K562 (cell line): Measurements from ENCODE around the gene PREP. TPM values are rescaled to one million over a fixed set of nuclear protein-coding genes. Genes with fewer than 3 reads are reported as not detected.
A peak's percentile ranks its signal among the peaks of the same experiment; 100 is the strongest.

Experiments used
- BCOR ChIP-seq: fragments of 450-650 bp; IDR thresholded peaks from 2 replicates; pipeline ENCODE4 v1.6.1; 2016
- CREM ChIP-seq: IDR thresholded peaks from 2 replicates; pipeline ENCODE4 v1.6.1; 2014; ENCODE audit warnings: antibody characterized with exemption, low read depth
- HDAC1 ChIP-seq, 2 experiments: fragments of 450-650 bp; IDR thresholded peaks; 2 replicates each; pipeline ENCODE4 v1.6.1; 2016 to 2017; ENCODE audit warnings: inconsistent platforms in 1 of 2, mild to moderate bottlenecking in 1 of 2, moderate library complexity in 1 of 2
- HDAC2 ChIP-seq: fragments of 450-650 bp; IDR thresholded peaks from 2 replicates; pipeline ENCODE4 v1.6.1; 2016; ENCODE audit warnings: mild to moderate bottlenecking
- HNRNPL ChIP-seq: fragments of 200-400 bp; formaldehyde crosslinking; IDR thresholded peaks from 2 replicates; pipeline ENCODE4 v1.6.1; 2017; ENCODE audit warnings: low read depth, mild to moderate bottlenecking, low read length
- RB1 ChIP-seq: fragments of 450-650 bp; IDR thresholded peaks from 2 replicates; pipeline ENCODE4 v1.6.1; 2017; ENCODE audit warnings: low read depth, mild to moderate bottlenecking
- ZC3H4 ChIP-seq: sonication (generic); formaldehyde crosslinking; IDR thresholded peaks from 2 replicates; pipeline ENCODE4 v1.9.0; 2021; ENCODE audit warnings: missing genetic modification reagents, borderline replicate concordance
- ZNF232 ChIP-seq: sonication (generic); formaldehyde crosslinking; IDR thresholded peaks from 2 replicates; pipeline ENCODE4 v1.8.0; 2022; ENCODE audit warnings: mild to moderate bottlenecking, missing genetic modification reagents
- polyA plus RNA-seq, 8 experiments: library from polyadenylated mRNA; depleted of rRNA in 4 of 8; stranded (reverse) in 5 of 8; unstranded in 3 of 8; fragments of >200 nt; fragmentation: Nextera tagmentation in 2 of 8; fragmentation: Illumina TruSeq in 1 of 8; extraction: Ambion mirVana in 2 of 8; extraction: Trizol in 1 of 8; gene quantifications; 2 replicates each; pipeline versions ENCODE4 v1.2.1 to v1.2.3, GENCODE V29; 2011 to 2014; ENCODE audit warnings: inconsistent platforms in 1 of 8, missing spikeins in 1 of 8
- total RNA-seq, 7 experiments: library from RNA; depleted of rRNA in 6 of 7; stranded (reverse); fragments of >200 nt in 6 of 7; fragmentation: Illumina TruSeq in 2 of 7; extraction: Trizol in 2 of 7; gene quantifications; 2 replicates each; pipeline versions ENCODE4 v1.2.1 to v1.2.3, GENCODE V29; 2011 to 2021; ENCODE audit warnings: low replicate concordance in 1 of 7
- TF ChIP-seq, protein P1 (sequence below): fragments of 450-650 bp; formaldehyde crosslinking; IDR thresholded peaks from 2 replicates; pipeline ENCODE4 v1.4.0; 2022; ENCODE audit warnings: missing genetic modification characterization
- TF ChIP-seq, protein P2 (sequence below), 2 experiments: IDR thresholded peaks; 2 replicates each; pipeline ENCODE4 v1.6.1; 2012; ENCODE audit warnings: improper control_type of control experiment in 2 of 2, low read depth in 2 of 2, low read length in 2 of 2, borderline replicate concordance in 1 of 2
- TF ChIP-seq, protein P3 (sequence below): fragments of 450-650 bp; IDR thresholded peaks from 2 replicates; pipeline ENCODE4 v1.6.1; 2014; ENCODE audit warnings: low read depth, mild to moderate bottlenecking, moderate library complexity, borderline replicate concordance
- TF ChIP-seq, protein P4 (sequence below): sonication (generic); formaldehyde crosslinking; IDR thresholded peaks from 2 replicates; pipeline ENCODE4 v1.8.0; 2023; ENCODE audit warnings: missing genetic modification reagents, mild to moderate bottlenecking, borderline replicate concordance
- TF ChIP-seq, protein P5 (sequence below): fragments of 450-650 bp; IDR thresholded peaks from 2 replicates; pipeline ENCODE4 v1.7.0; 2016; ENCODE audit warnings: borderline replicate concordance

The PREP gene
- total and polyA plus RNA-seq, 9 of the 15 experiments (the other 6 are each of a cell fraction or from before 2014, with no cell fraction given): 14.1 to 60.8 (median 28.3) TPM

DNA sequence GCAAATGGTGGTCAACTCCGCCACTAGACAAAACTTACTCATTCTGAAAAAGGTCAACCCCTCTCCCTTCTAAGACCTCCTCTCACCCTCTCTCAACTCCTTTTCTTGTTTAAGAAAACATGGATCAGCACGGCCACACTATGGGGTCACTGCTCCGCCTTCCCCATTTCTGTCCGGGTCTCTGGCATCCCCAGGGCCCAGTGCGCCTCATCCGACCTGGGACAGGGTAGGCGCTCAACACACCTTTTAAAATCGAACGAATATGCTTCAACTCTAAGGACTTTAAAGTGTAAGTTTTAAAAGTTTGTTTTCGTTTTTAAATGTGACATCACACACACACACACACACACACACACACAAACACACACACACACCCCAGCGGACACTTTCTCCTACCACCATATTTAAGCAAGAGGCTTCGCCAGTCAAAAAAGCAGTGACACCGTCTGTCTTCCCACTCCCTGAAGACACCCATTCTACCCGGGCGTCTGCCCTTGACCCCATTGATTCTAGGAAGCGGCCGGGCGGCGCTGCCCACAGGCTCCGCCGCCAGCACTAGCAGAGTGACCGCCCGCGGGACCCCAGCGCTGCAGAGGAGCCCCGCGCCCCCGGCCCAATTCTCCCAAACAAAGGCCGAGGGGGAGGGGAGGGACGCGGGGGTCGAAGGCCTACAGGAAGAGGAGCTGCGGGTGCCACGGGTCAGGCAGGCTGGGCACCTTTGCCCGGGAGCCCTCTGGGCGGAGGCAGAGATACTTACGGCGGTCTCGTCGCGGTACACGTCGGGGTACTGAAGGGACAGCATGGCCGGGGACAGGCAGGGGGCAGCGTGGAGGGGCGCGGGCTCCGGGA, 568 bp downstream of the PREP start (continued):
- TF ChIP-seq HNRNPL: peak; percentile 67; the same call in 1 of the 2 replicates
- 0 out of 2 replicates have a peak, but pooled peaks have one; percentile 33 for TF ChIP-seq ZNF232
- TF ChIP-seq, protein P1, sequence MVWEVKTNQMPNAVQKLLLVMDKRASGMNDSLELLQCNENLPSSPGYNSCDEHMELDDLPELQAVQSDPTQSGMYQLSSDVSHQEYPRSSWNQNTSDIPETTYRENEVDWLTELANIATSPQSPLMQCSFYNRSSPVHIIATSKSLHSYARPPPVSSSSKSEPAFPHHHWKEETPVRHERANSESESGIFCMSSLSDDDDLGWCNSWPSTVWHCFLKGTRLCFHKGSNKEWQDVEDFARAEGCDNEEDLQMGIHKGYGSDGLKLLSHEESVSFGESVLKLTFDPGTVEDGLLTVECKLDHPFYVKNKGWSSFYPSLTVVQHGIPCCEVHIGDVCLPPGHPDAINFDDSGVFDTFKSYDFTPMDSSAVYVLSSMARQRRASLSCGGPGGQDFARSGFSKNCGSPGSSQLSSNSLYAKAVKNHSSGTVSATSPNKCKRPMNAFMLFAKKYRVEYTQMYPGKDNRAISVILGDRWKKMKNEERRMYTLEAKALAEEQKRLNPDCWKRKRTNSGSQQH (CRISPR knock-in tag): 0 out of 2 replicates have a peak, but pooled peaks have one; percentile 28
- peak; percentile 9; the same call in 1 of the 2 replicates for TF ChIP-seq BCOR
- TF ChIP-seq, protein P2, sequence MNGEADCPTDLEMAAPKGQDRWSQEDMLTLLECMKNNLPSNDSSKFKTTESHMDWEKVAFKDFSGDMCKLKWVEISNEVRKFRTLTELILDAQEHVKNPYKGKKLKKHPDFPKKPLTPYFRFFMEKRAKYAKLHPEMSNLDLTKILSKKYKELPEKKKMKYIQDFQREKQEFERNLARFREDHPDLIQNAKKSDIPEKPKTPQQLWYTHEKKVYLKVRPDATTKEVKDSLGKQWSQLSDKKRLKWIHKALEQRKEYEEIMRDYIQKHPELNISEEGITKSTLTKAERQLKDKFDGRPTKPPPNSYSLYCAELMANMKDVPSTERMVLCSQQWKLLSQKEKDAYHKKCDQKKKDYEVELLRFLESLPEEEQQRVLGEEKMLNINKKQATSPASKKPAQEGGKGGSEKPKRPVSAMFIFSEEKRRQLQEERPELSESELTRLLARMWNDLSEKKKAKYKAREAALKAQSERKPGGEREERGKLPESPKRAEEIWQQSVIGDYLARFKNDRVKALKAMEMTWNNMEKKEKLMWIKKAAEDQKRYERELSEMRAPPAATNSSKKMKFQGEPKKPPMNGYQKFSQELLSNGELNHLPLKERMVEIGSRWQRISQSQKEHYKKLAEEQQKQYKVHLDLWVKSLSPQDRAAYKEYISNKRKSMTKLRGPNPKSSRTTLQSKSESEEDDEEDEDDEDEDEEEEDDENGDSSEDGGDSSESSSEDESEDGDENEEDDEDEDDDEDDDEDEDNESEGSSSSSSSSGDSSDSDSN (IDR thresholded peaks at IDR 0.05; ENCODE audit: borderline replicate concordance in 1 of 2, low read depth in 2 of 2, low read length in 2 of 2): peak in 1 of 2 experiments; percentile 54; a peak in 2 of 4 replicates
- TF ChIP-seq, protein P3, sequence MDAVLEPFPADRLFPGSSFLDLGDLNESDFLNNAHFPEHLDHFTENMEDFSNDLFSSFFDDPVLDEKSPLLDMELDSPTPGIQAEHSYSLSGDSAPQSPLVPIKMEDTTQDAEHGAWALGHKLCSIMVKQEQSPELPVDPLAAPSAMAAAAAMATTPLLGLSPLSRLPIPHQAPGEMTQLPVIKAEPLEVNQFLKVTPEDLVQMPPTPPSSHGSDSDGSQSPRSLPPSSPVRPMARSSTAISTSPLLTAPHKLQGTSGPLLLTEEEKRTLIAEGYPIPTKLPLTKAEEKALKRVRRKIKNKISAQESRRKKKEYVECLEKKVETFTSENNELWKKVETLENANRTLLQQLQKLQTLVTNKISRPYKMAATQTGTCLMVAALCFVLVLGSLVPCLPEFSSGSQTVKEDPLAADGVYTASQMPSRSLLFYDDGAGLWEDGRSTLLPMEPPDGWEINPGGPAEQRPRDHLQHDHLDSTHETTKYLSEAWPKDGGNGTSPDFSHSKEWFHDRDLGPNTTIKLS: no peak
- 0 out of 2 replicates have a peak, but pooled peaks have one; percentile 42 for TF ChIP-seq CREM
- TF ChIP-seq, protein P4, sequence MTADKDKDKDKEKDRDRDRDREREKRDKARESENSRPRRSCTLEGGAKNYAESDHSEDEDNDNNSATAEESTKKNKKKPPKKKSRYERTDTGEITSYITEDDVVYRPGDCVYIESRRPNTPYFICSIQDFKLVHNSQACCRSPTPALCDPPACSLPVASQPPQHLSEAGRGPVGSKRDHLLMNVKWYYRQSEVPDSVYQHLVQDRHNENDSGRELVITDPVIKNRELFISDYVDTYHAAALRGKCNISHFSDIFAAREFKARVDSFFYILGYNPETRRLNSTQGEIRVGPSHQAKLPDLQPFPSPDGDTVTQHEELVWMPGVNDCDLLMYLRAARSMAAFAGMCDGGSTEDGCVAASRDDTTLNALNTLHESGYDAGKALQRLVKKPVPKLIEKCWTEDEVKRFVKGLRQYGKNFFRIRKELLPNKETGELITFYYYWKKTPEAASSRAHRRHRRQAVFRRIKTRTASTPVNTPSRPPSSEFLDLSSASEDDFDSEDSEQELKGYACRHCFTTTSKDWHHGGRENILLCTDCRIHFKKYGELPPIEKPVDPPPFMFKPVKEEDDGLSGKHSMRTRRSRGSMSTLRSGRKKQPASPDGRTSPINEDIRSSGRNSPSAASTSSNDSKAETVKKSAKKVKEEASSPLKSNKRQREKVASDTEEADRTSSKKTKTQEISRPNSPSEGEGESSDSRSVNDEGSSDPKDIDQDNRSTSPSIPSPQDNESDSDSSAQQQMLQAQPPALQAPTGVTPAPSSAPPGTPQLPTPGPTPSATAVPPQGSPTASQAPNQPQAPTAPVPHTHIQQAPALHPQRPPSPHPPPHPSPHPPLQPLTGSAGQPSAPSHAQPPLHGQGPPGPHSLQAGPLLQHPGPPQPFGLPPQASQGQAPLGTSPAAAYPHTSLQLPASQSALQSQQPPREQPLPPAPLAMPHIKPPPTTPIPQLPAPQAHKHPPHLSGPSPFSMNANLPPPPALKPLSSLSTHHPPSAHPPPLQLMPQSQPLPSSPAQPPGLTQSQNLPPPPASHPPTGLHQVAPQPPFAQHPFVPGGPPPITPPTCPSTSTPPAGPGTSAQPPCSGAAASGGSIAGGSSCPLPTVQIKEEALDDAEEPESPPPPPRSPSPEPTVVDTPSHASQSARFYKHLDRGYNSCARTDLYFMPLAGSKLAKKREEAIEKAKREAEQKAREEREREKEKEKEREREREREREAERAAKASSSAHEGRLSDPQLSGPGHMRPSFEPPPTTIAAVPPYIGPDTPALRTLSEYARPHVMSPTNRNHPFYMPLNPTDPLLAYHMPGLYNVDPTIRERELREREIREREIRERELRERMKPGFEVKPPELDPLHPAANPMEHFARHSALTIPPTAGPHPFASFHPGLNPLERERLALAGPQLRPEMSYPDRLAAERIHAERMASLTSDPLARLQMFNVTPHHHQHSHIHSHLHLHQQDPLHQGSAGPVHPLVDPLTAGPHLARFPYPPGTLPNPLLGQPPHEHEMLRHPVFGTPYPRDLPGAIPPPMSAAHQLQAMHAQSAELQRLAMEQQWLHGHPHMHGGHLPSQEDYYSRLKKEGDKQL (CRISPR knock-in tag): 0 out of 2 replicates have a peak, but pooled peaks have one; percentile 35
- TF ChIP-seq, protein P5, sequence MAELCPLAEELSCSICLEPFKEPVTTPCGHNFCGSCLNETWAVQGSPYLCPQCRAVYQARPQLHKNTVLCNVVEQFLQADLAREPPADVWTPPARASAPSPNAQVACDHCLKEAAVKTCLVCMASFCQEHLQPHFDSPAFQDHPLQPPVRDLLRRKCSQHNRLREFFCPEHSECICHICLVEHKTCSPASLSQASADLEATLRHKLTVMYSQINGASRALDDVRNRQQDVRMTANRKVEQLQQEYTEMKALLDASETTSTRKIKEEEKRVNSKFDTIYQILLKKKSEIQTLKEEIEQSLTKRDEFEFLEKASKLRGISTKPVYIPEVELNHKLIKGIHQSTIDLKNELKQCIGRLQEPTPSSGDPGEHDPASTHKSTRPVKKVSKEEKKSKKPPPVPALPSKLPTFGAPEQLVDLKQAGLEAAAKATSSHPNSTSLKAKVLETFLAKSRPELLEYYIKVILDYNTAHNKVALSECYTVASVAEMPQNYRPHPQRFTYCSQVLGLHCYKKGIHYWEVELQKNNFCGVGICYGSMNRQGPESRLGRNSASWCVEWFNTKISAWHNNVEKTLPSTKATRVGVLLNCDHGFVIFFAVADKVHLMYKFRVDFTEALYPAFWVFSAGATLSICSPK: no peak
- TF ChIP-seq RB1: no peak
- no peak for TF ChIP-seq HDAC2
- TF ChIP-seq ZC3H4 (CRISPR knock-in tag): no peak
- TF ChIP-seq HDAC1 (IDR thresholded peaks at IDR 0.05): peak in 1 of 2 experiments; percentile 53; a peak in 1 of 4 replicates
